Pancreas (tissue), 10 donors: ENCODE results near the gene DLX4. TPM values are rescaled to one million over a fixed set of nuclear protein-coding genes. Genes with fewer than 3 reads are reported as not detected.
A peak's percentile ranks its signal among the peaks of the same experiment; 100 is the strongest.

Experiments
- ATAC-seq, 4 donors: fragments of 200-7000 bp; cut with Tn5 transposase; one replicate each; pipeline versions ENCODE4 v1.8.0 to v1.9.1; 2020; ENCODE audit warnings: mild to moderate bottlenecking in 4 of 4, moderate library complexity in 4 of 4
- DNase-seq, 6 donors: peaks; one replicate each; pipeline ENCODE4 v3.0.0-alpha.2; 2020
- FAIRE-seq: peaks from 2 replicates; lab custom pipeline; 2012; peaks lifted over from hg19 to GRCh38; lab: Jason Lieb, UNC
- H3K27ac ChIP-seq, 4 donors: fragments of 200-600 bp; sonication (generic); 1 replicate in 3 of 4; 2 replicates in 1 of 4; pipeline versions ENCODE4 v1.5.0 to v1.8.0; 2020
- H3K27me3 ChIP-seq, 4 donors: fragments of 200-600 bp; one replicate each; pipeline ENCODE4 v1.8.0; 2021
- H3K36me3 ChIP-seq, 3 donors: fragments of 200-600 bp; sonication (generic) in 1 of 3; one replicate each; pipeline versions ENCODE4 v1.5.0 to v1.8.0; 2020 to 2021
- H3K4me1 ChIP-seq, 3 donors: fragments of 200-600 bp; one replicate each; pipeline ENCODE4 v1.8.0; 2021
- H3K4me3 ChIP-seq, 4 donors: fragments of 200-600 bp; sonication (generic) in 2 of 4; one replicate each; pipeline versions ENCODE4 v1.5.0 to v1.8.0; 2020 to 2021
- H3K9me3 ChIP-seq, 4 donors: fragments of 200-600 bp; one replicate each; pipeline ENCODE4 v1.8.0; 2021
- WGBS, 2 donors: extraction: QIAGEN DNeasy Blood & Tissue Kit; methylation state at CpG; one replicate each; pipeline ENCODE4 v1.1.7; 2013; 5-methylcytosine and 5-hydroxymethylcytosine counted together
- intact Hi-C, 3 donors: fragments of 100-400 bp; cut with DNase I; formaldehyde crosslinking; loops; one replicate each; pipeline versions ENCODE4 v1.11.1 to v1.14.2; 2022
- polyA plus RNA-seq, 2 donors: library from polyadenylated mRNA; stranded (reverse); fragments of 200-250 nt; gene quantifications; one replicate each; pipeline ENCODE4 v1.2.3, GENCODE V29; 2013
- total RNA-seq, 6 donors: library from RNA; stranded (reverse); fragmentation: NEBNext Ultra II Directional in 4 of 6; extraction: Animal tissue kit (Norgen Biotek cat#: 25700) in 4 of 6; gene quantifications; one replicate each; pipeline versions ENCODE4 v1.2.1 to v1.2.4, GENCODE V29; 2021 to 2023
- TF ChIP-seq, protein P1 (sequence below), 4 donors: fragments of 200-600 bp; sonication (generic) in 3 of 4; IDR thresholded peaks; one replicate each; pipeline versions ENCODE4 v1.5.0 to v1.8.0; 2021; ENCODE audit warnings: antibody characterized with exemption in 4 of 4
- donor health status: healthy with polysubstance abuse.
- donor health status: DM: no; HTN: no; CAD: no; lungs with moderate emphysema.
- donor health status: DM: no; HTN: no; CAD: no.
- donor health status: control.
- donor health status: control.
- donor health status: Bipolar disorder and iron deficiency.
- donor health status: DM: yes; HTN: yes; CAD: no.
- donor health status: DM: no; HTN: no; CAD: no.
- donor health status: DM: no; HTN: no; CAD: no.
- donor health status: DM: yes; HTN: yes; CAD: no.

DLX4 gene
- total and polyA plus RNA-seq, 8 donors: 0.16 to 0.30 (median 0.23) TPM; not detected in 3

DNA sequence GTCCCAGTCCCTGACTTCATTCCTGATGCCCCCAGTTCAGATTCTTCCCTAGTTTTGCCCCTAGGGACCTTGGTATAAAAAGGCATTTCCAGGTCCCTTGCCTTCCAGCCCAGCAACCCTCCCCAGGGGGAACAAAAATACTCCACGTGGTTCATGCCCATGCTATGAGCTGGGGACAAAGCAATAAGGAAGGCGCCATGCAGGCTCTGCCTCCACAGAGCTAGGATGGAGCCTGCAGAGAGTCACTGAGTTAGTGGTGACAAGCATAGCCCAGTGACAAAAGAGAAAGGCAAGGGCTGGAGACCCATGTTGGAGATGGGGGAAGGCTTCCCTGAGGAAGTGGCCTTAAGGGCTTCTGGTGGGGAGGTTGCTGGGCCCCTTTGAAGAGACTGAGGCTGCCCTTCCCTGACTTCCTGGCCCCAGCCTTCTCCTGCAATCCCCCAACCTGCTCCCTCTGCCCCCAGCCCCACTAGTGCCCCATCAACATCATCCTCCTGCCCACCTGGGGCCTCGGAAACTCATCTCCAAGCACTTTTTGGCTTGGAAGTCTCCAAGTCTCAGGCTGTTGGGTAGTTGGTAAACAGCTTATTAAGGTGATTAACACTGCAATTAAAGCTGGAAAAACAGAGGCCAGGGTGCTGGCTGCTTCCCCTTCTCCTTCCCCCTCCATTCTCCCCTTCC is 16.5 kb downstream of the DLX4 start:
- no peak for DNase-seq

DNA sequence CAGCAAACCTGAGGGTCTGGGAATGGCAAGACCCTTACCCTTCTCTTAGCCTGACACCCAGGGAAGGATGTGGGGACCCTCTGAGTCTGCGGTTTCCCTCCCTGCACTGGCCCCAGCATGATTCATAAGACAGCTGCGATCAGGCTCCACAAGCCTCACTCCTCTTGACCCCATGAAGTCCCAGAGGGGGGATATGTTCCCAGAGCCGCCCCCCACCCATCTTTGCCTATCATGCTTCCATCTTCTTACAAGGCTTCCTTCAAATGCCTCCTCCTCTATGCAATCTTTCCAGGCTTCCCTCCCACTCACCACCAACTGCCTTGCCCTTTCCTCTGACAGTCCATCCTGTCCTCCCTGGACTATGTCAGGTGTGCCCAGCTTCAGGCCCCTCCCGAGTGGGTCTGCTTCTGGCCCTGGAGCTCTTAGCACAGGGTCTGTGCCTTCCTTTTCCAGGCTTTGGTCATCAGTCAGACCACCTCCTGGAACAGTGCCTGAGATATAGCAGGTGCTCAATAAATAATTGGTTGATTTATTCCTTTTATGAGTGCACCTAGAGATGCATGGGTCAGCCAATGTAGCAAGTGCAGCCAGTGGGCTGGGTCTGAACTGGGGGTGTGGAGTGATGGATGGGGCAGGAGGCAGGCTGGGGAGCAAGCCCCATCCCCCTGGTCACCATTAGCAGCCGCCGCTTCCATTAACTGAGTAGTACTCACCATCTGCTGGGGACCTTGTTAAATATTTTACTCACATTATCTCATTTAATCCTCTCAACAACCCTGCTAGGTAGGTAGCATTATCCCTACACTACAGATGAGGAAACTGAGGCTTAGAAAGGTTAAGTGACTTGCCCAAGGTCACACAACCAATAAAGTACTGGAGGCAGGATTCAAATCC is 17.7 kb downstream of the DLX4 start:
- no peak overlapping the region for H3K4me3 ChIP-seq
- peak in 1 of 6 donors; percentile 28 for DNase-seq
- TF ChIP-seq, protein P1, sequence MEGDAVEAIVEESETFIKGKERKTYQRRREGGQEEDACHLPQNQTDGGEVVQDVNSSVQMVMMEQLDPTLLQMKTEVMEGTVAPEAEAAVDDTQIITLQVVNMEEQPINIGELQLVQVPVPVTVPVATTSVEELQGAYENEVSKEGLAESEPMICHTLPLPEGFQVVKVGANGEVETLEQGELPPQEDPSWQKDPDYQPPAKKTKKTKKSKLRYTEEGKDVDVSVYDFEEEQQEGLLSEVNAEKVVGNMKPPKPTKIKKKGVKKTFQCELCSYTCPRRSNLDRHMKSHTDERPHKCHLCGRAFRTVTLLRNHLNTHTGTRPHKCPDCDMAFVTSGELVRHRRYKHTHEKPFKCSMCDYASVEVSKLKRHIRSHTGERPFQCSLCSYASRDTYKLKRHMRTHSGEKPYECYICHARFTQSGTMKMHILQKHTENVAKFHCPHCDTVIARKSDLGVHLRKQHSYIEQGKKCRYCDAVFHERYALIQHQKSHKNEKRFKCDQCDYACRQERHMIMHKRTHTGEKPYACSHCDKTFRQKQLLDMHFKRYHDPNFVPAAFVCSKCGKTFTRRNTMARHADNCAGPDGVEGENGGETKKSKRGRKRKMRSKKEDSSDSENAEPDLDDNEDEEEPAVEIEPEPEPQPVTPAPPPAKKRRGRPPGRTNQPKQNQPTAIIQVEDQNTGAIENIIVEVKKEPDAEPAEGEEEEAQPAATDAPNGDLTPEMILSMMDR (IDR thresholded peaks at IDR 0.05): no peak
- no peaks in the 10 kb centered on the region for H3K27me3 ChIP-seq
- H3K4me1 ChIP-seq: no peaks in the 10 kb centered on the region
- no peak for ATAC-seq
- no peak for FAIRE-seq
- H3K27ac ChIP-seq: no peak overlapping the region
- no peaks in the 10 kb centered on the region for H3K9me3 ChIP-seq
- intact Hi-C loops: no loop called here
- no peaks in the 10 kb centered on the region for H3K36me3 ChIP-seq
- WGBS, 2 donors: 58 to 60% methylated on average over 6 of the region's 6 CpGs

More for the DNA sequence above, 16.5 kb downstream of the DLX4 start:
- Histone ChIP-seq H3K9me3 (no peaks in the 10 kb centered on the region), H3K27me3 (no peaks in the 10 kb centered on the region), H3K36me3 (no peaks in the 10 kb centered on the region), H3K4me3 (no peak overlapping the region), H3K4me1 (no peaks in the 10 kb centered on the region), H3K27ac (no peak overlapping the region)
- intact Hi-C loops: no loop called here
- 67 to 69% methylated on average over 3 of the region's 3 CpGs for WGBS, 2 donors
- FAIRE-seq (no peak), ATAC-seq (no peak)
- TF ChIP-seq, protein P1 (IDR thresholded peaks at IDR 0.05): no peak

DNA sequence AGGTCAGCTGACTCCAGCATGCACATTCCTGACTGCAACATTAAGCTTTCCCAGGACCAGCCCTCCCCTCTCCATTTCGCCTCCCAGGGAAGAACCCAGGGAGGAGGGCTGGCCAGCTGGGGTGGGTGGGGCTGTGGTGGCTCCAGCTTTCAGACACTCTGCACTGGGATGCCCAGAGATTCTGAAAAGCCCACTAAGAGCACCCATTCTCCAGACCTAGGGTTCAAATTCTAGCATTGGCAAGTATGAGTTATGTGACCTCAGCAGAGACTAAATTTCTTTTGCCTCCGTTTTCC is 18.2 kb downstream of the DLX4 start:
- intact Hi-C loops: no loop called here
- ATAC-seq: no peak
- TF ChIP-seq, protein P1 (IDR thresholded peaks at IDR 0.05): no peak
- WGBS, 2 donors: 21 to 29% methylated on average over 2 of the region's 2 CpGs
- peak in 1 of 6 donors; percentile 8 for DNase-seq
- no peaks in the 10 kb centered on the region for H3K4me1 ChIP-seq
- H3K36me3 ChIP-seq: no peaks in the 10 kb centered on the region
- no peak overlapping the region for H3K27ac ChIP-seq
- no peak overlapping the region for H3K4me3 ChIP-seq
- H3K9me3 ChIP-seq: no peaks in the 10 kb centered on the region
- H3K27me3 ChIP-seq: peaks cover 0 to 2% (median 0%) of the 10 kb centered on the region in 4 donors
- no peak for FAIRE-seq

DNA sequence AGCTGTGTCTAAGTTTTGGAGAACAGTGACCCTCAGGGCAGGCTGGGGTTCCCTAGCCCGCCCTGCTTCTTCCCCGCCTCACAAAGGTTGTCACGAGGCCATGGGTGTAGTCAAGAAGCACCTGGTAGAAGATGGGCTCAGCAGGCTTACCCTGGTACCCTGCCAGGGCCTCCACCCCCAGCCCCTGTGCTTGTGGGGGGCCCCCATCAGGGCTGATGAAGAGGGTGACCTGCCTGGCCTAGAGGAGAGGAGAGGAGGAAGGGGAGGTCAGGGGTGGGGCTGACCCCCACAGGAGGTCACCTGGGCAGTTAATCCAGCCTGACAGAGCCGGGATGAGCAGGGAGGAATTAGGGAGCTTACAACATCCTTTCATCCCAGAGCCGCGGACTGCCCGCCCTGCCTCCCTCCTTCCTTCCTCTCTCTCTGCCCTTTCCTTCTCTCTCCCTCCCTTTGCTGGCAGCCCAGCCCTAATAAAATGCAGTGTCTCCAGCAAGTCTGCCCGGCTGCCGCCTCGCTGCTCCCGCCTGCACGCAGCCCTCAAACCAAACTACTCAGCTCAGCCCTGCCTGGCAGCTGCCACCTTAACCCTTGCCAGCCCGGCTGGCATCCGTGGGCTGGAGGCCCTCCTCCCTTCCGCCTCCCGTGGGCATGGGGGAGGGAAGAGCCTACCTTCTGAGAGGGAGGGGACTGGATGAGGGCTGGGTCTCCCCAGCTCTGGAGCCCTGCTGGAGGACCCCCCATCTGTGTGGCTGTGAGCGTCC is 18.9 kb downstream of the DLX4 start:
- no peak overlapping the region for H3K27ac ChIP-seq
- H3K9me3 ChIP-seq: no peaks in the 10 kb centered on the region
- intact Hi-C loops: no loop called here
- WGBS, 2 donors: 18 to 19% methylated on average over 16 to 17 of the region's 17 CpGs
- peaks cover 0 to 2% (median 0%) of the 10 kb centered on the region in 4 donors for H3K27me3 ChIP-seq
- TF ChIP-seq, protein P1 (IDR thresholded peaks at IDR 0.05): no peak
- H3K4me1 ChIP-seq: no peaks in the 10 kb centered on the region
- ATAC-seq (peak in 2 of 4 donors; percentile 33 to 44), FAIRE-seq (no peak), DNase-seq (peak in 2 of 6 donors; percentile 9 to 56)
- H3K4me3 ChIP-seq: no peak overlapping the region
- H3K36me3 ChIP-seq: no peaks in the 10 kb centered on the region
